Measurements from ENCODE around the gene TCF7L2.
"Not testable (repeated sequence)": the region's sequence is repeated elsewhere in the genome, so short reads cannot be mapped to it uniquely, and the experiment has no call there.

The TCF7L2 gene

GRCh38 chr10:113047605-113047962 lies 97.5 kb downstream of the TCF7L2 start:
- no peak for DNase-seq (ENCODE audit: low read depth)

- DNase-seq (ENCODE audit: low read depth), result no peak
These were observed 98.1 kb downstream of the TCF7L2 start for GRCh38 chr10:113047963-113048781.

GRCh38 chr10:113049881-113050280 lies 99.8 kb downstream of the TCF7L2 start:
- DNase-seq (ENCODE audit: low read depth), result no peak

- no peak for DNase-seq (ENCODE audit: low read depth)
These were observed 102.2 kb downstream of the TCF7L2 start for GRCh38 chr10:113052076-113052830.

- DNase-seq (ENCODE audit: low read depth), result no peak
These were observed 103.0 kb downstream of the TCF7L2 start for GRCh38 chr10:113053091-113053490.

GRCh38 chr10:113053881-113054280 lies 103.8 kb downstream of the TCF7L2 start:
- DNase-seq (ENCODE audit: low read depth), result no peak

GRCh38 chr10:113055458-113055857 lies 105.4 kb downstream of the TCF7L2 start:
- DNase-seq (ENCODE audit: low read depth), result no peak

- DNase-seq (ENCODE audit: low read depth), result no peak
These were observed 106.0 kb downstream of the TCF7L2 start for GRCh38 chr10:113056030-113056429.

GRCh38 chr10:113056441-113057021 lies 106.5 kb downstream of the TCF7L2 start:
- DNase-seq (ENCODE audit: low read depth), result no peak

GRCh38 chr10:113057948-113058522 lies 108.0 kb downstream of the TCF7L2 start:
- DNase-seq (ENCODE audit: low read depth), result no peak

- DNase-seq (ENCODE audit: low read depth), result no peak
These were observed 108.7 kb downstream of the TCF7L2 start for GRCh38 chr10:113058523-113059370.

- DNase-seq (ENCODE audit: low read depth), result no peak
These were observed 109.3 kb downstream of the TCF7L2 start for GRCh38 chr10:113059371-113059780.

- DNase-seq (ENCODE audit: low read depth), result no peak
These were observed 110.4 kb downstream of the TCF7L2 start for GRCh38 chr10:113060201-113061053.

- no peak for DNase-seq (ENCODE audit: low read depth)
These were observed 111.0 kb downstream of the TCF7L2 start for GRCh38 chr10:113061054-113061430.

GRCh38 chr10:113061557-113061956 lies 111.5 kb downstream of the TCF7L2 start:
- no peak for DNase-seq (ENCODE audit: low read depth)

- no peak for DNase-seq (ENCODE audit: low read depth)
These were observed 113.3 kb downstream of the TCF7L2 start for GRCh38 chr10:113063043-113063967.

- no peak for DNase-seq (ENCODE audit: low read depth)
These were observed 114.0 kb downstream of the TCF7L2 start for GRCh38 chr10:113064039-113064438.

- not testable (repeated sequence) for DNase-seq (ENCODE audit: low read depth)
These were observed 116.1 kb downstream of the TCF7L2 start for GRCh38 chr10:113066120-113066519.

- DNase-seq (ENCODE audit: low read depth), result no peak
These were observed 116.7 kb downstream of the TCF7L2 start for GRCh38 chr10:113066561-113067312.

Measured in activated T-cell treated with anti-CD3 and anti-CD28 coated beads for 48 hours (primary cell).